CD4-positive, alpha-beta T cell (primary cell): ENCODE data around the gene ATMIN. TPM values are rescaled to one million over a fixed set of nuclear protein-coding genes. Genes with fewer than 3 reads are reported as not detected.

Experiments
- ATAC-seq: fragments of 200-7000 bp; cut with Tn5 transposase; one replicate; pipeline ENCODE4 v1.10.0; 2022; ENCODE audit warnings: mild to moderate bottlenecking; ENCODE audit not compliant: poor library complexity
- CTCF ChIA-PET: fragments of 350-600 bp; sonication (Branson Sonifier 250); formaldehyde crosslinking; loops from one replicate; lab custom pipeline; 2021; ENCODE audit warnings: antibody characterized with exemption, inconsistent platforms; lab: Charles Lee
- POLR2A ChIA-PET: fragments of 350-600 bp; sonication (Branson Sonifier 250); formaldehyde crosslinking; loops from one replicate; lab custom pipeline; 2021; ENCODE audit warnings: antibody characterized with exemption, inconsistent platforms; lab: Charles Lee
- DNase-seq, 14 experiments: peaks; one replicate each; pipeline ENCODE4 v3.0.0-alpha.2; 2013 to 2020; ENCODE audit warnings: mixed read lengths in 2 of 14
- H3K27ac ChIP-seq, 2 donors: one replicate each; pipeline versions ENCODE4 v1.5.1 to v1.7.0; 2013; ENCODE audit warnings: low read length in 2 of 2, low read depth in 1 of 2, mild to moderate bottlenecking in 1 of 2
- H3K27me3 ChIP-seq, 2 experiments: 1 replicate in 1 of 2; 2 replicates in 1 of 2; pipeline versions ENCODE4 v1.6.1 to v1.7.0; 2013; ENCODE audit warnings: low read length in 2 of 2, control low read depth in 1 of 2, mild to moderate bottlenecking in 1 of 2, moderate library complexity in 1 of 2; ENCODE audit not compliant: insufficient read depth in 2 of 2, control insufficient read depth in 1 of 2
- H3K36me3 ChIP-seq: one replicate; pipeline ENCODE4 v1.6.1; 2013; ENCODE audit warnings: low read length, control low read depth; ENCODE audit not compliant: insufficient read depth
- H3K4me1 ChIP-seq: one replicate; pipeline ENCODE4 v1.6.1; 2013; ENCODE audit warnings: low read length, control low read depth; ENCODE audit not compliant: insufficient read depth
- H3K4me3 ChIP-seq: one replicate; pipeline ENCODE4 v1.5.1; 2013; ENCODE audit warnings: mild to moderate bottlenecking, low read length, moderate library complexity
- H3K9me3 ChIP-seq, 2 experiments: 1 replicate in 1 of 2; 2 replicates in 1 of 2; pipeline versions ENCODE4 v1.6.1 to v1.7.0; 2013; ENCODE audit warnings: low read length in 2 of 2, mild to moderate bottlenecking in 2 of 2, control low read depth in 1 of 2, moderate library complexity in 1 of 2; ENCODE audit not compliant: control insufficient read depth in 1 of 2, insufficient read depth in 1 of 2
- H3K27ac Mint-ChIP-seq: one replicate; pipeline ENCODE4 v1.8.0; 2020; ENCODE audit warnings: mixed read lengths
- H3K27me3 Mint-ChIP-seq: one replicate; pipeline ENCODE4 v1.8.0; 2021; ENCODE audit warnings: mixed read lengths
- H3K36me3 Mint-ChIP-seq: one replicate; pipeline ENCODE4 v1.8.0; 2021; ENCODE audit warnings: low read depth, mixed read lengths
- H3K4me1 Mint-ChIP-seq: one replicate; pipeline ENCODE4 v1.8.0; 2021; ENCODE audit warnings: low read depth, mixed read lengths
- H3K4me3 Mint-ChIP-seq: one replicate; pipeline ENCODE4 v1.8.0; 2020; ENCODE audit warnings: mild to moderate bottlenecking, mixed read lengths
- H3K9me3 Mint-ChIP-seq: one replicate; pipeline ENCODE4 v1.8.0; 2020; ENCODE audit warnings: mixed read lengths
- intact Hi-C, 2 experiments: fragments of 100-400 bp; cut with DNase I in 1 of 2; cut with micrococcal nuclease in 1 of 2; formaldehyde crosslinking; loops; one replicate each; pipeline versions ENCODE4 v1.15.1 to v1.9.0; 2023 to 2025; cut with DNase I, micrococcal nuclease
- total RNA-seq, 174 experiments: library from RNA in 2 of 174; stranded (reverse) in 2 of 174; gene quantifications; one replicate each; pipeline ENCODE4 v1.2.3 and lab custom pipeline; 2021 to 2026
- TF ChIP-seq, protein P1 (sequence below): fragments of 200-600 bp; IDR thresholded peaks from one replicate; pipeline ENCODE4 v1.8.0; 2022; ENCODE audit warnings: antibody characterized with exemption, mild to moderate bottlenecking

ATMIN gene
- total RNA-seq, 2 experiments from 2014 or later = 29.9 to 31.7 TPM

DNA sequence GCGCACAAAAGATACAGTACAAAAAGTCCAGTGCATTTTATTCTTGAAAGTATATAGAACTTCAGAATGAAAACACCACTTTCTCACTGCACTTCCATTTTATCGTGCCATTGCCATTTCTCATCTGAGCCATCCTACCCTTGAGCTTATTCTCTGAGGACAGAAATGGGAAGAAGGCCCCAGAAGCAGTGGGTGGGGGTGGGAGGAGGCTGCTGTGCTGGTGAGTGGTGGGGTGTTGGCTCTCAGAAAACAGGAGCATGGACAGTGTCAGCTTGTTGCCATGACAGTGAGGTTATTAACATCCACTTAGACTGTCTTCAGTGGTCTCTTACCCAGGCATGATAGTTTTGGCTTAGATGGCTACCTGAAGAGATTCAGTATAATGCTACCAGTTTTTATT lies 4.5 kb downstream of the ATMIN start:
- Mint-ChIP-seq H3K27me3 (no peaks in the 10 kb centered on the region), H3K4me3 (no peak overlapping the region), H3K36me3 (peaks cover 64% of the 10 kb centered on the region), H3K27ac (no peak overlapping the region), H3K9me3 (no peaks in the 10 kb centered on the region), H3K4me1 (peaks cover 38% of the 10 kb centered on the region)
- ATAC-seq = no peak
- Histone ChIP-seq H3K27ac (no peak overlapping the region), H3K9me3 (no peaks in the 10 kb centered on the region), H3K4me3 (no peak overlapping the region), H3K27me3 (no peaks in the 10 kb centered on the region), H3K4me1 (peaks cover 30% of the 10 kb centered on the region), H3K36me3 (peaks cover 46% of the 10 kb centered on the region)
- no peak for DNase-seq
- ChIA-PET POLR2A (no interaction called here), CTCF (interaction anchor here (1.3 to 8.0 kb wide), 2 partner anchors 17 to 36 kb away, joined by 3 to 80 read pairs; partner anchors contain the start of genes CENPN and CMC2)
- TF ChIP-seq, protein P1, sequence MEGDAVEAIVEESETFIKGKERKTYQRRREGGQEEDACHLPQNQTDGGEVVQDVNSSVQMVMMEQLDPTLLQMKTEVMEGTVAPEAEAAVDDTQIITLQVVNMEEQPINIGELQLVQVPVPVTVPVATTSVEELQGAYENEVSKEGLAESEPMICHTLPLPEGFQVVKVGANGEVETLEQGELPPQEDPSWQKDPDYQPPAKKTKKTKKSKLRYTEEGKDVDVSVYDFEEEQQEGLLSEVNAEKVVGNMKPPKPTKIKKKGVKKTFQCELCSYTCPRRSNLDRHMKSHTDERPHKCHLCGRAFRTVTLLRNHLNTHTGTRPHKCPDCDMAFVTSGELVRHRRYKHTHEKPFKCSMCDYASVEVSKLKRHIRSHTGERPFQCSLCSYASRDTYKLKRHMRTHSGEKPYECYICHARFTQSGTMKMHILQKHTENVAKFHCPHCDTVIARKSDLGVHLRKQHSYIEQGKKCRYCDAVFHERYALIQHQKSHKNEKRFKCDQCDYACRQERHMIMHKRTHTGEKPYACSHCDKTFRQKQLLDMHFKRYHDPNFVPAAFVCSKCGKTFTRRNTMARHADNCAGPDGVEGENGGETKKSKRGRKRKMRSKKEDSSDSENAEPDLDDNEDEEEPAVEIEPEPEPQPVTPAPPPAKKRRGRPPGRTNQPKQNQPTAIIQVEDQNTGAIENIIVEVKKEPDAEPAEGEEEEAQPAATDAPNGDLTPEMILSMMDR = no peak
- intact Hi-C loops = no loop called here

DNA sequence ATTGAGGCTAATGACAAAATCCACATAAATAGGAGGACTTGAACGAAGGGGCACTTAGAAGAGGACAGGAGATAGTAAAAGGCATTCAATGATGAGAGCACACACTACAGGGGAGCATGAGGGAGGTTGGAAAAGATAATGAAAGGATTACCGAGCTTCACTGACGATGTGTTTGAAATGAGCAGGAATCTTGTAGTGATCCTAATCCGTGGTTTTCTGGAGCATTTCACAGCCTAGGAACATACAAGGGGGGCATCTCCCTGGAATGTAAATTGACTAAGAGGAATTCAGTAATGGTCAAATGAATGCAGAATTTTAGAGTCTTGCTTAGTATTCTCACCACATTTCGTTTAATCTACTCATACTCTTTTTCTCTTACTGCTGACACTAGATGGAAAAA lies 5.2 kb downstream of the ATMIN start:
- Mint-ChIP-seq H3K36me3 (peaks cover 68% of the 10 kb centered on the region), H3K9me3 (no peaks in the 10 kb centered on the region), H3K4me1 (peaks cover 34% of the 10 kb centered on the region), H3K27me3 (no peaks in the 10 kb centered on the region), H3K27ac (no peak overlapping the region), H3K4me3 (no peak overlapping the region)
- H3K4me1 ChIP-seq = peaks cover 27% of the 10 kb centered on the region
- TF ChIP-seq, protein P1 = no peak
- POLR2A ChIA-PET = no interaction called here
- H3K9me3 ChIP-seq = no peaks in the 10 kb centered on the region
- DNase-seq (no peak), ATAC-seq (no peak)
- intact Hi-C loops = no loop called here
- H3K27me3 ChIP-seq = no peaks in the 10 kb centered on the region
- CTCF ChIA-PET = interaction anchor here (1.3 kb wide), 1 partner anchor 18 kb away, joined by 3 read pairs; no protein-coding TSS in a partner anchor
- peaks cover 50% of the 10 kb centered on the region for H3K36me3 ChIP-seq
- no peak overlapping the region for H3K27ac ChIP-seq
- no peak overlapping the region for H3K4me3 ChIP-seq

DNA sequence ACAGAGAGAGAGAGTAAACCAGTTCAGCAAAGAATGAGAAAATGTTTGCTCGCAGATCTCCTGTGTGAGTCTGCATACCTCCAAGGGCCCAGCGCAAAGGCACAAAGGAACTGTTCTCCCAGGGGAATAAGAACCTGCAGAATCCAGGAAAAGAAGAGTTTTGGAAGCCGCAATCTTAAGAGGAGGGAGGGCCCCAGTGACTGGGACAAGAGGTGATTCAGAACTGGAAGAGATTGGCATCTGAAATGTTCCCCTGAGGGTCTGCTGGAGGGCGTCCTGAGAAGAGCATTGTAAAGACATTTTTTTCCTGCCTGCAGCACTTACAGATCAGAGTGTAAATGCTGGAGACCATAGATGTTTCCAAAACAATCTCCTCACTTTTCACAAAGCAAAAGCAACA lies 6.1 kb downstream of the ATMIN start:
- no peaks in the 10 kb centered on the region for H3K9me3 ChIP-seq
- H3K27me3 ChIP-seq = no peaks in the 10 kb centered on the region
- ATAC-seq (no peak), DNase-seq (no peak)
- H3K27ac ChIP-seq = no peak overlapping the region
- Mint-ChIP-seq H3K4me3 (no peak overlapping the region), H3K27ac (no peak overlapping the region), H3K36me3 (peaks cover 68% of the 10 kb centered on the region), H3K9me3 (no peaks in the 10 kb centered on the region), H3K27me3 (no peaks in the 10 kb centered on the region), H3K4me1 (peaks cover 31% of the 10 kb centered on the region)
- H3K4me3 ChIP-seq = no peak overlapping the region
- ChIA-PET POLR2A (no interaction called here), CTCF (no interaction called here)
- peaks cover 50% of the 10 kb centered on the region for H3K36me3 ChIP-seq
- TF ChIP-seq, protein P1 = no peak
- peaks cover 22% of the 10 kb centered on the region for H3K4me1 ChIP-seq
- intact Hi-C loops = no loop called here
